GM23338 (cell line): ENCODE data around the gene CD2.

Experiments
- CREB1 ChIP-seq: fragments of 250-450 bp; sonication (Bioruptor Pico); IDR thresholded peaks from 2 replicates; pipeline ENCODE4 v1.5.0; 2020; ENCODE audit warnings: low read depth, mild to moderate bottlenecking, moderate library complexity
- CTCF ChIP-seq, 2 experiments: fragments of 200-600 bp in 1 of 2; sonication (generic) in 1 of 2; conservative IDR thresholded peaks; 2 replicates each; pipeline versions ENCODE4 v1.5.1 to v1.6.1; 2016 to 2017; ENCODE audit warnings: antibody characterized with exemption in 2 of 2, low read depth in 2 of 2, mild to moderate bottlenecking in 2 of 2, moderate library complexity in 1 of 2
- ETS1 ChIP-seq: IDR thresholded peaks from 2 replicates; pipeline ENCODE4 v1.6.1; 2016; ENCODE audit warnings: antibody characterized with exemption
- EZH2 ChIP-seq: fragments of 200-600 bp; sonication (generic); IDR thresholded peaks from one replicate; pipeline ENCODE4 v1.8.0; 2017; ENCODE audit warnings: antibody characterized with exemption, mild to moderate bottlenecking, low read depth; ENCODE audit not compliant: unreplicated experiment
- EZH2phosphoT487 ChIP-seq: fragments of 200-600 bp; sonication (generic); IDR thresholded peaks from one replicate; pipeline ENCODE4 v1.8.1; 2018; ENCODE audit warnings: antibody characterized with exemption; ENCODE audit not compliant: unreplicated experiment
- JUNB ChIP-seq: IDR thresholded peaks from one replicate; pipeline ENCODE4 v1.6.1; 2016; ENCODE audit warnings: antibody characterized with exemption; ENCODE audit not compliant: unreplicated experiment
- POLR2AphosphoS5 ChIP-seq: IDR thresholded peaks from 2 replicates; pipeline ENCODE4 v1.6.1; 2016; ENCODE audit warnings: antibody characterized with exemption, low read depth
- REST ChIP-seq: IDR thresholded peaks from one replicate; pipeline ENCODE4 v1.6.1; 2018; ENCODE audit warnings: antibody characterized with exemption; ENCODE audit not compliant: unreplicated experiment
- ZNF331 ChIP-seq: fragments of 250-450 bp; sonication (Bioruptor Pico); IDR thresholded peaks from 2 replicates; pipeline ENCODE4 v1.5.0; 2020; ENCODE audit warnings: low read depth, mild to moderate bottlenecking, moderate library complexity

- TF ChIP-seq CTCF (conservative IDR thresholded peaks at IDR 0.05; ENCODE audit: low read depth in 2 of 2), result no peak
- TF ChIP-seq CREB1 (CRISPR knock-in tag), result no peak
- no peak for TF ChIP-seq JUNB
- TF ChIP-seq POLR2AphosphoS5, result no peak
- no peak for TF ChIP-seq ETS1
- TF ChIP-seq EZH2phosphoT487, result no peak
- TF ChIP-seq REST, result no peak
- no peak for TF ChIP-seq EZH2
- no peak for TF ChIP-seq ZNF331 (CRISPR knock-in tag)
Measured at GRCh38 chr1:116811321-116811720, 57.1 kb downstream of the CD2 start.
